Astrocyte (in vitro differentiated cells and primary cell): Measurements from ENCODE around the gene GABBR2. TPM values are rescaled to one million over a fixed set of nuclear protein-coding genes. Genes with fewer than 3 reads are reported as not detected.

ENCODE experiments used
- DNase-seq: peaks from one replicate; pipeline ENCODE4 v3.0.0-alpha.2; 2010; ENCODE audit warnings: low read depth
- FAIRE-seq: peaks from 2 replicates; lab custom pipeline; 2011; peaks lifted over from hg19 to GRCh38; lab: Jason Lieb, UNC
- H2AFZ ChIP-seq: 2 replicates; pipeline ENCODE4 v1.6.0; 2012; ENCODE audit warnings: low read depth, low read length, inconsistent platforms
- H3K27ac ChIP-seq: 2 replicates; pipeline ENCODE4 v1.5.1; 2011; ENCODE audit warnings: low read depth, low read length, inconsistent platforms
- H3K27me3 ChIP-seq: 2 replicates; pipeline ENCODE4 v1.6.0; 2011; ENCODE audit warnings: low read length, inconsistent platforms; ENCODE audit not compliant: insufficient read depth
- H3K36me3 ChIP-seq: 2 replicates; pipeline ENCODE4 v1.5.1; 2011; ENCODE audit warnings: low read length, inconsistent platforms; ENCODE audit not compliant: insufficient read depth
- H3K4me1 ChIP-seq: 2 replicates; pipeline ENCODE4 v1.5.1; 2011; ENCODE audit warnings: low read length, inconsistent platforms; ENCODE audit not compliant: insufficient read depth
- H3K4me2 ChIP-seq: 2 replicates; pipeline ENCODE4 v1.6.0; 2012; ENCODE audit warnings: low read length, inconsistent platforms
- H3K4me3 ChIP-seq: 2 replicates; pipeline ENCODE4 v1.5.1; 2011; ENCODE audit warnings: low read depth, mild to moderate bottlenecking, low read length, inconsistent platforms; ENCODE audit not compliant: insufficient read depth
- H3K79me2 ChIP-seq: 2 replicates; pipeline ENCODE4 v1.6.0; 2012; ENCODE audit warnings: mild to moderate bottlenecking, low read length, inconsistent platforms; ENCODE audit not compliant: insufficient read depth
- H3K9ac ChIP-seq: 2 replicates; pipeline ENCODE4 v1.6.0; 2012; ENCODE audit warnings: mild to moderate bottlenecking, low read length, inconsistent platforms
- H3K9me3 ChIP-seq: 2 replicates; pipeline ENCODE4 v1.5.1; 2012; ENCODE audit warnings: low read depth, mild to moderate bottlenecking, low read length, inconsistent platforms; ENCODE audit not compliant: insufficient read depth
- H4K20me1 ChIP-seq: 2 replicates; pipeline ENCODE4 v1.6.0; 2012; ENCODE audit warnings: low read length, inconsistent platforms; ENCODE audit not compliant: insufficient read depth
- H3K27ac Mint-ChIP-seq: one replicate; pipeline ENCODE4 v1.8.0; 2021; ENCODE audit warnings: mild to moderate bottlenecking, mixed read lengths; ENCODE audit not compliant: unreplicated experiment
- H3K27me3 Mint-ChIP-seq: one replicate; pipeline ENCODE4 v1.8.0; 2021; ENCODE audit warnings: low read depth, mixed read lengths; ENCODE audit not compliant: unreplicated experiment
- H3K36me3 Mint-ChIP-seq: one replicate; pipeline ENCODE4 v1.8.0; 2021; ENCODE audit warnings: low read depth, mixed read lengths; ENCODE audit not compliant: unreplicated experiment
- H3K4me1 Mint-ChIP-seq: one replicate; pipeline ENCODE4 v1.8.0; 2021; ENCODE audit warnings: low read depth, mixed read lengths; ENCODE audit not compliant: unreplicated experiment
- H3K4me3 Mint-ChIP-seq: one replicate; pipeline ENCODE4 v1.8.0; 2021; ENCODE audit warnings: mild to moderate bottlenecking, moderate library complexity, mixed read lengths; ENCODE audit not compliant: unreplicated experiment
- H3K9me3 Mint-ChIP-seq: one replicate; pipeline ENCODE4 v1.8.0; 2021; ENCODE audit warnings: mild to moderate bottlenecking, mixed read lengths; ENCODE audit not compliant: unreplicated experiment
- CTCF ChIP-seq: IDR thresholded peaks from 2 replicates; pipeline ENCODE4 v1.5.1; 2011; ENCODE audit warnings: low read depth, mild to moderate bottlenecking, inconsistent platforms, low read length, moderate library complexity; ENCODE audit not compliant: insufficient read depth
- EZH2 ChIP-seq: IDR thresholded peaks from 2 replicates; pipeline ENCODE4 v1.6.1; 2012; ENCODE audit warnings: mild to moderate bottlenecking, low read length, inconsistent platforms; ENCODE audit not compliant: insufficient read depth
- total RNA-seq: library from RNA; stranded (reverse); gene quantifications from 2 replicates; pipeline ENCODE4 v1.2.1, GENCODE V29; 2021

GABBR2 gene
- total RNA-seq, 1 donor from 2014 or later: 2.0 TPM

GRCh38 chr9:98369471-98369870 lies 339.3 kb downstream of the GABBR2 start:
- peaks cover 10% of the 10 kb centered on the region for H3K4me1 Mint-ChIP-seq
- Histone ChIP-seq H3K9ac (no peak overlapping the region), H3K27me3 (no peaks in the 10 kb centered on the region), H3K4me2 (no peak overlapping the region), H3K4me1 (peaks cover 18% of the 10 kb centered on the region), H3K79me2 (no peaks in the 10 kb centered on the region), H3K27ac (no peak overlapping the region), H4K20me1 (no peaks in the 10 kb centered on the region), H2AFZ (no peak overlapping the region), H3K36me3 (no peaks in the 10 kb centered on the region), H3K9me3 (peaks cover 14% of the 10 kb centered on the region), H3K4me3 (no peak overlapping the region)
- peaks cover 2% of the 10 kb centered on the region for H3K27me3 Mint-ChIP-seq
- TF ChIP-seq CTCF (no peak), EZH2 (no peak)
- DNase-seq: no peak
- H3K27ac Mint-ChIP-seq: no peak overlapping the region
- FAIRE-seq: no peak
- H3K36me3 Mint-ChIP-seq: no peaks in the 10 kb centered on the region
- no peaks in the 10 kb centered on the region for H3K9me3 Mint-ChIP-seq
- H3K4me3 Mint-ChIP-seq: no peak overlapping the region

DNA sequence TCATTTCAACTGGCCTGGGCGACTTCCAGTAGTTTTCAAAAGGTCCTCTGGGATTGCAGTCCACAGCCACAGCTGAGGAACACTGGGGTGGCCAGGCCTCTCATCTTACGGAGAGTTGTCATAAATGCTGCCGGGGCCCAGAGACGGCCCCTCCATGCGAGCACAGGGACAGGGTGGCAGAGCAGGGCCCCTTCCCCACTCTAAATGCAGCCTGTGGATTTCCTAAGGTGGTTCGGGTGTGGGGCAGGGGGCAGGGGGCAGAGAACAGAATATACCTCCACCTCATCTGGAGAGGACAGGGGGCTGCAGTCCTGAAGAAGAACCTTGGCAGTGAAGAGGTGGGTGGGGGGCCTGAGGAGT lies 339.7 kb downstream of the GABBR2 start:
- peaks cover 14% of the 10 kb centered on the region for H3K4me1 ChIP-seq
- H3K27ac ChIP-seq: no peak overlapping the region
- no peak overlapping the region for H3K4me3 ChIP-seq
- H2AFZ ChIP-seq: no peak overlapping the region
- H4K20me1 ChIP-seq: no peaks in the 10 kb centered on the region
- Mint-ChIP-seq H3K4me3 (no peak overlapping the region), H3K9me3 (no peaks in the 10 kb centered on the region), H3K36me3 (no peaks in the 10 kb centered on the region), H3K4me1 (peaks cover 7% of the 10 kb centered on the region), H3K27ac (no peak overlapping the region), H3K27me3 (peaks cover 2% of the 10 kb centered on the region)
- no peaks in the 10 kb centered on the region for H3K36me3 ChIP-seq
- TF ChIP-seq CTCF (no peak), EZH2 (no peak)
- no peaks in the 10 kb centered on the region for H3K27me3 ChIP-seq
- H3K9me3 ChIP-seq: peaks cover 14% of the 10 kb centered on the region
- no peaks in the 10 kb centered on the region for H3K79me2 ChIP-seq
- FAIRE-seq (no peak), DNase-seq (no peak)
- no peak overlapping the region for H3K4me2 ChIP-seq
- no peak overlapping the region for H3K9ac ChIP-seq

DNA sequence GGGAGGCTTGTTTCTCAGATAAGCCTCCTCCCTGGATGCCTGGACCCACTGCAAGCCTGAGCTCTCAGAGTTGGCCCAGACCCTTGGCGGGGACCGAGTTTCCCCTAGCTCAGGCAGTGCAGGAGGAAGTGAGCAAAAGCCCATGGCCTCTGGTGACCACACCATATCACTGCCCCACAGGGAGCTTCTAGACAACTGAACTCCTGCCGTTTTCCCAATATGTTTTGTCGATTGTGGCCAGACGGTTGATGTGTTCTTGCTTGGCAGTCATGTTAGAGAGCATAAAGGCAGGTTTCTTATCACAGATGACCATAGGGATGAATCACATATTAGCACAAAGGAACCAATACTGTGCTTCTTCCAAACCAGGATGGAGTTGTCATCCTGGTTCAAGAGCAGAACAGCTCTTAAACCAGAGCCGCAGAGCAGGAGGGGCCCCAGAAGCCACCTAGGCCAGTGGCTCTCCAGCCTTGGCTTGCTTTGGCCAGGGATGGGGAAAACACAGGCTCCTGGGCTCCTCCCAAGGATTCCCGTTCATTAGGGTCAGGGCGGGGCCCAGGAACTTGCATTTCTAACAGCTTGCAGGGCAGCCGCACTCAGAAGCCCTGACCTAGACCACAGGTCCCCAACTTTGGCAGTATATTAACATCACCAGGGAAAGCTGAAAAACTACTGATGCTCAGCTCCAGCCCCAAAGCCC lies 340.2 kb downstream of the GABBR2 start:
- peaks cover 4% of the 10 kb centered on the region for H3K4me1 Mint-ChIP-seq
- no peaks in the 10 kb centered on the region for H3K9me3 Mint-ChIP-seq
- H3K4me1 ChIP-seq: peaks cover 10% of the 10 kb centered on the region
- H3K9ac ChIP-seq: no peak overlapping the region
- DNase-seq (peak; percentile 45), FAIRE-seq (no peak)
- H3K9me3 ChIP-seq: peaks cover 14% of the 10 kb centered on the region
- no peaks in the 10 kb centered on the region for H3K36me3 ChIP-seq
- no peak overlapping the region for H3K4me3 Mint-ChIP-seq
- no peak overlapping the region for H3K27ac ChIP-seq
- no peak overlapping the region for H3K27ac Mint-ChIP-seq
- no peak overlapping the region for H2AFZ ChIP-seq
- H4K20me1 ChIP-seq: no peaks in the 10 kb centered on the region
- no peaks in the 10 kb centered on the region for H3K27me3 ChIP-seq
- no peak overlapping the region for H3K4me2 ChIP-seq
- H3K36me3 Mint-ChIP-seq: no peaks in the 10 kb centered on the region
- H3K4me3 ChIP-seq: no peak overlapping the region
- TF ChIP-seq EZH2 (no peak), CTCF (no peak)
- H3K79me2 ChIP-seq: no peaks in the 10 kb centered on the region
- H3K27me3 Mint-ChIP-seq: peaks cover 4% of the 10 kb centered on the region
